ENCODE measurements around the gene INO80D.

DNA sequence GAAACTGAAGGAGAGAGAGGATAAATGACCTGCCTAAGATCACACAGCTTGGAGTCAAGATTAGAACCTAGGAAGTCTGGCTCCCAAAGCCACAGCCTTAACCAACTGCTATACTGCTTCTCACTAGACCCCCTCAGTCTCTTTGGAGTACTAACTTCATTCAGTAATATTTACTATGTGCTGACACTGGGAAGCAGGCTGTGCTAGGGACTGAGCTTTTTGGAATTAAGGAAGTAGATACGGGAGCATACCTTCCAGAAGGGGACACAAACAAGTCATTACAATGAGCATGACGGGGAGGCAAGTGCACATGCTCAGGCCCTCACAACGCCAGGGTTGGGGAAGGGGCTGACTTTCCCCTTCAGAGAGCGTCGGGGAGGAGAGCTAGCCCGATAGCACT is 97.7 kb downstream of the INO80D start:
- TF ChIP-seq, protein P1, sequence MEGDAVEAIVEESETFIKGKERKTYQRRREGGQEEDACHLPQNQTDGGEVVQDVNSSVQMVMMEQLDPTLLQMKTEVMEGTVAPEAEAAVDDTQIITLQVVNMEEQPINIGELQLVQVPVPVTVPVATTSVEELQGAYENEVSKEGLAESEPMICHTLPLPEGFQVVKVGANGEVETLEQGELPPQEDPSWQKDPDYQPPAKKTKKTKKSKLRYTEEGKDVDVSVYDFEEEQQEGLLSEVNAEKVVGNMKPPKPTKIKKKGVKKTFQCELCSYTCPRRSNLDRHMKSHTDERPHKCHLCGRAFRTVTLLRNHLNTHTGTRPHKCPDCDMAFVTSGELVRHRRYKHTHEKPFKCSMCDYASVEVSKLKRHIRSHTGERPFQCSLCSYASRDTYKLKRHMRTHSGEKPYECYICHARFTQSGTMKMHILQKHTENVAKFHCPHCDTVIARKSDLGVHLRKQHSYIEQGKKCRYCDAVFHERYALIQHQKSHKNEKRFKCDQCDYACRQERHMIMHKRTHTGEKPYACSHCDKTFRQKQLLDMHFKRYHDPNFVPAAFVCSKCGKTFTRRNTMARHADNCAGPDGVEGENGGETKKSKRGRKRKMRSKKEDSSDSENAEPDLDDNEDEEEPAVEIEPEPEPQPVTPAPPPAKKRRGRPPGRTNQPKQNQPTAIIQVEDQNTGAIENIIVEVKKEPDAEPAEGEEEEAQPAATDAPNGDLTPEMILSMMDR (IDR thresholded peaks at IDR 0.05): no peak
- TF ChIP-seq POLR2A (IDR thresholded peaks at IDR 0.05): no peak

All from heart left ventricle (tissue), 13 donors.